ENCODE measurements around the gene TFPI2.

DNA sequence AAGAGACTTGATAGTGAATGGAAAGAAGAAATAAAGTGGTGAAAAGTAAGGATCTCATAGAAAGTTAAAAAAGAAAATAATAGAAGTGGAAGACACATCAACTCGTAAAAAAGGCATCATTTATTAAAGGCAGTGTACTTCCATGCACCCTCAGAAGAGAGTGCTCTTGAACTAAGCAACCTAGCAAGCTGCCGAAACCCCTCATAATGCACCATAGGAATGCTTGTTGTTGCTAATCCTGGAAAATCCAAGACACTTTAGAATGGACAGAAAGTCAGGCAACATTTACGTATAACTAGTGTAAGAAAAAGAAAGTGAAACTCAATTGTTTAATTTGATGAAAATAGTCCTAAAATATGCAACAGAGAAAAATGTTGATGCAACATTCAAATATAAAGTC lies 12.8 kb downstream of the TFPI2 start:
- TF ChIP-seq, protein P1, sequence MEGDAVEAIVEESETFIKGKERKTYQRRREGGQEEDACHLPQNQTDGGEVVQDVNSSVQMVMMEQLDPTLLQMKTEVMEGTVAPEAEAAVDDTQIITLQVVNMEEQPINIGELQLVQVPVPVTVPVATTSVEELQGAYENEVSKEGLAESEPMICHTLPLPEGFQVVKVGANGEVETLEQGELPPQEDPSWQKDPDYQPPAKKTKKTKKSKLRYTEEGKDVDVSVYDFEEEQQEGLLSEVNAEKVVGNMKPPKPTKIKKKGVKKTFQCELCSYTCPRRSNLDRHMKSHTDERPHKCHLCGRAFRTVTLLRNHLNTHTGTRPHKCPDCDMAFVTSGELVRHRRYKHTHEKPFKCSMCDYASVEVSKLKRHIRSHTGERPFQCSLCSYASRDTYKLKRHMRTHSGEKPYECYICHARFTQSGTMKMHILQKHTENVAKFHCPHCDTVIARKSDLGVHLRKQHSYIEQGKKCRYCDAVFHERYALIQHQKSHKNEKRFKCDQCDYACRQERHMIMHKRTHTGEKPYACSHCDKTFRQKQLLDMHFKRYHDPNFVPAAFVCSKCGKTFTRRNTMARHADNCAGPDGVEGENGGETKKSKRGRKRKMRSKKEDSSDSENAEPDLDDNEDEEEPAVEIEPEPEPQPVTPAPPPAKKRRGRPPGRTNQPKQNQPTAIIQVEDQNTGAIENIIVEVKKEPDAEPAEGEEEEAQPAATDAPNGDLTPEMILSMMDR (IDR thresholded peaks at IDR 0.05): no peak
- TF ChIP-seq ZFX (IDR thresholded peaks at IDR 0.05; ENCODE audit: borderline replicate concordance): no peak
